ENCODE measurements around the gene COPE.

COPE gene

DNA sequence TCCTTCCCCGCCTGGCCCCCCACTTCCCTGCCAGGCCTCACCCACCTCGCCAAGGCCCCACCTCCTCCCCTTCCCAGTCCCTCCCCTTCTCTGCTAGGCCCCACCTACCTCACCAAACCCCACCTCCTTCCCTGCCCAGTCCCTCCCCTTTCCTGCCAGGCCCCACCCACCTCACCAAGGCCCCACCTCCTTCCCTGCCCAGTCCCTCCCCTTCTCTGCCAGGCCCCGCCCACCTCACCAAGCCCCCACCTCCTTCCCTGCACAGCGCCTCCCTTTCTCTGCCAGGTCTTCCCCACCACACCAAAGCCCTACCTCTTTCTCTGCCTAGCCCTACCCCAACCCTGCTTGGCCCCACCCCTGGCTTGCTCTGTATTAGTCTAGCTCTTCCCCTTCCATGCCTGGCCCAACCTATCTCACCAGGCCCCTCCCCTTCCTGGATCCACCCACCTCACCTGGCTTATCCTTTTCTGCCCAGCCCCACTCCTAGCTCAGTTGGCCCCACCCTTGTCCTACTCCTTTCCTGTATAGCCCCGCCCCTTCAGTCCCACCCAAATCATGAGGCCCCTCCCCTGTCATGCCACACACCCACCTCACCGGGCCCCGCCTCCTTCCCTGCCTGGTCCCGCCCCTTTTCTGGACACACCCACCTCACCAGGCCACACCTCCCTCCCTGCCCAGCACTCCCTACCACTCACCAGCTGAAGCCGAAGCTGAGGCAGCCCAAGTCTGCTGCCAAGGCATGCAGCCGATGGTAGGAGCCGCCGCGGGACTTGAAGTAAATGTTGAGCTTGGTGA is 39.4 kb downstream of the COPE start:
- DNase-seq (ENCODE audit: low spot score) = no peak
- in situ Hi-C loops (cut with MboI; ENCODE audit: low pct_unique_long_range_greater_than_20kb, low sequenced_read_pairs, unreplicated experiment) = no loop called here
- TF ChIP-seq CTCF (IDR thresholded peaks at IDR 0.05; ENCODE audit: extremely low read depth, insufficient read depth, missing control alignments) = no peak

DNA sequence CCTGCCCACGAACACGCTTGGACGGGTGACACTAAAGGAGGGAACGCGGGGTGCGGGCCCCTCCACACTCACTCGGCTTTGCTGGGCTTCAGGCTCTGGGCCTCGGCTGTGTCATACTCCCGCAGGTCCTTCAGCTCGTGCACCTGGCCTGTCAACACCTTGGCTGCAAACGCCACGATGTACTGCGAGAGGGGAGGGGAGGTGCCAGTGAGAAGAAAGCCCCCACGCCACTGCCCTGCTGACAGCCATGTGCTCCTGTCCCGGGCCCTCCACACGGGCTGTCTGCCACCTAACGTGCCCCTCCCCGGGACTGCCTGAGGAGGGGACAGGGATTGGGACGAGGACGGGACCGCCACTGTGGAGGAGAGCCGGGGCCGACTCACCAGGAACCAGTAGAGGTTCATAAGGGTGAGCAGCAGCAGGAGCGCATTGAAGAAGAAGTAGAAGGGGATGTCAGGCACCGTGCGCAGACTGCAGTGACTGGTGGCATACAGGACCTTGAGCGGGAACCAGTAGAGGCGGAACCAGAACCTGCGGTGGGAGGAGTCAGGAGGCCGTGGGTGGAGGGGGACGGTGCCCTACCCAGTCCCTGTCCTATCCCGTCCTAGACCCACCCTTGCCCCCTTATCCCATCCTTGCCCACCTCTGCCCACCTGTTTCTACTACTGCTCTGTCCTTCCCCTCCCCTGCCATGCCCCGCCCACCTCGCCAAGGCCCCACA is 40.2 kb downstream of the COPE start:
- DNase-seq (ENCODE audit: low spot score) = no peak
- in situ Hi-C loops (cut with MboI; ENCODE audit: low pct_unique_long_range_greater_than_20kb, low sequenced_read_pairs, unreplicated experiment) = no loop called here

DNA sequence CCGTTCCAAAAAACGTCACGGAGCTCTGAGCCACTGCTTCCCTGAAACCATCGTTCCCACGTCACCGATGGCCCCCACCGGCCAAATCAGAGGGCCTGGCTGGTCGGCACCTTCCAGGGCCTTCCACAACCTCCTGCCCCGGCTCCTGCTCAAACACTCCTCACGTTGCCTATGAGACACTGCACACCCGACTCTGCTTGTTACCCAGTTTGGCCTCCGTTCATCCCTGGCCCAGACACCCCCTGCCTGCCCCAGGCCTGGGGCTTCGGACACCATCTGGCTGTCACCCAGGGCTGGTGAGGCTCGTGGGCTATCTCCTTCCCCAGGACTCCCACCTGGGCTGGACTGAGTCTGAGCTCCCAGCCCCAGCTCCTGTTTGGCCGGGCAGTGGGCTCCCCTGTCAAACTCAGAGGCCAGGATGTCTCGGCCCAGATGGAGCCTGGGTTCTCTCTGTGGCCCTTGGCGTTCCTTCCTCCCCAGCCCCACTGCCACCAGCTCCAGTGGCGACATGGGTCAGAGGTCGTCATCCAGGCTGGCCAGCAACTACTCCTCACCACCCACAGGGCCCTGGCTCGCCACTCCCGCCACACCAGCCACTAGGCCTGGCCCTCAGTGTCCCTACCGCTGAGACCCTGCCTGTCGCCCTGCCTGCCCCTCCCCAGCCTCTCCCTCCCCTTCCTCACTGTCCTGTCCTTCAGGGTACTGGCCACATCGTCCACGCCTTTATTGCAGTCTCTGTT is 41.0 kb downstream of the COPE start:
- no peak for DNase-seq (ENCODE audit: low spot score)
- TF ChIP-seq CTCF (IDR thresholded peaks at IDR 0.05; ENCODE audit: extremely low read depth, insufficient read depth, missing control alignments) = no peak
- in situ Hi-C loops (cut with MboI; ENCODE audit: low pct_unique_long_range_greater_than_20kb, low sequenced_read_pairs, unreplicated experiment) = no loop called here

More for the DNA sequence above, 40.2 kb downstream of the COPE start:
- no peak for TF ChIP-seq CTCF (IDR thresholded peaks at IDR 0.05; ENCODE audit: extremely low read depth, insufficient read depth, missing control alignments)

DNA sequence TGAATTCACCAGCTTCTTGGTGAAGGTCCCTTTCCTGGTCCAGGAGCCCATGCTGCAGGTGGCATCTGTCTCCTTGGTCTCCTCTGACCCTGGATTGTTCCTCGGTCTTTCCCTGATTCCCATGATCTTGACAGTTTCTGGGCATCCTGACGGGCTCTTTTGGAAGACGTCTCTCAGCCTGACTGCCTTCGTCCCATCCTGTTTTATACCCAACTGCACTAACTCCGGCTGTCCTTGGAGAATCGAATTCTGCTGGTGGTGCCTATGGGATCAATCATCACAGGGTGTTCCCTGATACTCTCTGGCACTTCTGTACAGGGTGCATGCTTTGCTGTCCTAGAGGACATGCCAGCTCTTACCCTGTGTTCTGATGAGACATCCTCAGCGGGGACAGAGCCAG is 42.3 kb downstream of the COPE start:
- in situ Hi-C loops (cut with MboI; ENCODE audit: low pct_unique_long_range_greater_than_20kb, low sequenced_read_pairs, unreplicated experiment) = no loop called here
- no peak for DNase-seq (ENCODE audit: low spot score)
- TF ChIP-seq CTCF (IDR thresholded peaks at IDR 0.05; ENCODE audit: extremely low read depth, insufficient read depth, missing control alignments) = no peak

GRCh38 chr19:18875726-18876125 is 43.5 kb downstream of the COPE start:
- no peak for TF ChIP-seq CTCF (IDR thresholded peaks at IDR 0.05; ENCODE audit: extremely low read depth, insufficient read depth, missing control alignments)
- DNase-seq (ENCODE audit: low spot score) = no peak
- in situ Hi-C loops (cut with MboI; ENCODE audit: low pct_unique_long_range_greater_than_20kb, low sequenced_read_pairs, unreplicated experiment) = no loop called here

GRCh38 chr19:18871543-18871942 is 47.6 kb downstream of the COPE start:
- in situ Hi-C loops (cut with MboI; ENCODE audit: low pct_unique_long_range_greater_than_20kb, low sequenced_read_pairs, unreplicated experiment) = no loop called here
- TF ChIP-seq CTCF (IDR thresholded peaks at IDR 0.05; ENCODE audit: extremely low read depth, insufficient read depth, missing control alignments) = no peak
- no peak for DNase-seq (ENCODE audit: low spot score)
